Stimulated activated naive B cell treated with anti-CD40 and anti-IgM and Interleukin-4, amounts not matched to agents 10 μg/mL and 1 μg/mL and 100 μg/mL, for 72 hours (primary cell): ENCODE measurements around the gene NPC1.

Experiments used
- ATAC-seq, 2 donors: fragments of 150-1000 bp; cut with Tn5 transposase; replicated peaks; 2 replicates each; pipeline ENCODE4 v1.10.0; 2021; ENCODE audit warnings: moderate library complexity in 1 of 2
- DNase-seq: peaks from one replicate; pipeline ENCODE4 v3.0.0; 2021
- H3K27ac Mint-ChIP-seq: one replicate; pipeline ENCODE4 v1.8.0; 2022; ENCODE audit warnings: mild to moderate bottlenecking, mixed read lengths
- H3K27me3 Mint-ChIP-seq, 2 donors: one replicate each; pipeline ENCODE4 v1.8.0; 2022; ENCODE audit warnings: mixed read lengths in 2 of 2
- H3K36me3 Mint-ChIP-seq, 2 donors: one replicate each; pipeline ENCODE4 v1.8.0; 2022; ENCODE audit warnings: mixed read lengths in 2 of 2, mild to moderate bottlenecking in 1 of 2
- H3K4me1 Mint-ChIP-seq, 2 donors: one replicate each; pipeline ENCODE4 v1.8.0; 2022; ENCODE audit warnings: mixed read lengths in 2 of 2, mild to moderate bottlenecking in 1 of 2
- H3K4me3 Mint-ChIP-seq, 2 donors: one replicate each; pipeline ENCODE4 v1.8.0; 2022; ENCODE audit warnings: mild to moderate bottlenecking in 2 of 2, mixed read lengths in 2 of 2, moderate library complexity in 1 of 2
- H3K9me3 Mint-ChIP-seq, 2 donors: one replicate each; pipeline ENCODE4 v1.8.0; 2022; ENCODE audit warnings: mixed read lengths in 2 of 2, mild to moderate bottlenecking in 1 of 2

Gene NPC1

DNA sequence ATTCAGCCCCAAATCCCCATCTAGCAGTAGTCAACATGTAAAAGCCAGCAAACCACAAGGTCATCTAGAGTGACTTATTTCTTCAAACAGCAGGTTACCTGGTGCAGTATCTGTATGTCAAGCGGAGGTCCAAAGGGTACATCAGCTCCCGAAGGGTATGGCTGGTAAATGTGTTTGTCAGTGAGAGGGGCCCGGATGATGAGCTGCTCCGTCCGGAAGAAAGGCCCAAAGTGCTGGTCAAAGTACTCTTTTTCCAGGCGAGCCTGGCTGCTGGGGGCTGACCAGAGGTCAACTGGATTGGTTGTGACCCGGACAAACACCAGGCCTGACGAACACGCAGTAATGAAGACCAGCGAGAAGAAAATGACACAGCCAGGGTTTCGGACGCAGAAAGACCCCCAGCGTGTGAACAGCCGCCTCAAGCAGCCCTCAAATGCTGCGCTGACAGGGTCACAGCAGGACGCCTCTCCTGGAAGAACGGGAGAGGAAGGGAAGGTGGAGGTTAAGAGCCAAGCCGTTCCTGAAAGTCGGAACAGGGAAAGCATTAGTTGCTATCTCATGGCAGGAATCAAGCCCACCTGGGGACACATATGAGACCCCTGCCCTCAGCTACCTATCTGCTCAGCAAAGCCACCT lies 30.0 kb downstream of the NPC1 start:
- Mint-ChIP-seq H3K36me3 (peaks cover 75 to 76% of the 10 kb centered on the region in 2 donors), H3K27me3 (no peaks in the 10 kb centered on the region), H3K4me3 (no peak overlapping the region), H3K27ac (no peak overlapping the region), H3K9me3 (no peaks in the 10 kb centered on the region), H3K4me1 (peaks cover 0 to 4% of the 10 kb centered on the region in 2 donors)
- ATAC-seq (no peak), DNase-seq (no peak)

- H3K36me3 Mint-ChIP-seq, result peaks cover 63 to 71% of the 10 kb centered on the region in 2 donors
- H3K27ac Mint-ChIP-seq, result no peak overlapping the region
- peaks cover 0 to 4% of the 10 kb centered on the region in 2 donors for H3K4me1 Mint-ChIP-seq
- no peaks in the 10 kb centered on the region for H3K9me3 Mint-ChIP-seq
- no peaks in the 10 kb centered on the region for H3K27me3 Mint-ChIP-seq
- no peak for DNase-seq
- H3K4me3 Mint-ChIP-seq, result no peak overlapping the region
- ATAC-seq, result no peak
Measured at GRCh38 chr18:23553887-23554286, 32.4 kb downstream of the NPC1 start.

GRCh38 chr18:23552505-23552904 lies 33.8 kb downstream of the NPC1 start:
- peak overlapping the region; percentile 60 for H3K27ac Mint-ChIP-seq
- H3K4me1 Mint-ChIP-seq, result peaks cover 0 to 4% of the 10 kb centered on the region in 2 donors
- DNase-seq (no peak), ATAC-seq (no peak)
- H3K27me3 Mint-ChIP-seq, result no peaks in the 10 kb centered on the region
- H3K9me3 Mint-ChIP-seq, result no peaks in the 10 kb centered on the region
- peaks cover 56 to 70% of the 10 kb centered on the region in 2 donors for H3K36me3 Mint-ChIP-seq
- H3K4me3 Mint-ChIP-seq, result no peak overlapping the region

DNA sequence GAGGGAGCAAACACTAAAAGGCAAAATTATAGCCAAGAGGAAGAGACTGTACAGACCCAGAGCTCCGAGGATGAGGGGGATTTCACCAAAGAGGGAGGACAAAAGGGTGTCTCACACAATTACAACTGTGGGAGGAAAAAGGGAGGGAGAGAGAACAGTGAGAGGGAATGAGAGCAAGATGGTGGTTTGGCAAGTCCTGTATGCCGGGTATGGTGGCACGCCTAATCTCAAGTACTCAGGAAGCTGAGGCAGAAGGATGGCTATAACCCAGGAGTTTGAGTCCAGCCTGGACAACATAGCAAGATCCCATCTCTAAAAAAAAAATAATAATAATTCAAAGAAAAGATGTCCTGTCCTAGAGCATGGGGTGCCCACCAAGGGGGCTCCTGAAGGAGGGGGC lies 34.3 kb downstream of the NPC1 start:
- H3K27ac Mint-ChIP-seq, result peak overlapping the region; percentile 60
- H3K9me3 Mint-ChIP-seq, result no peaks in the 10 kb centered on the region
- DNase-seq (no peak), ATAC-seq (no peak)
- H3K36me3 Mint-ChIP-seq, result peaks cover 51 to 69% of the 10 kb centered on the region in 2 donors
- no peak overlapping the region for H3K4me3 Mint-ChIP-seq
- peaks cover 0 to 4% of the 10 kb centered on the region in 2 donors for H3K4me1 Mint-ChIP-seq
- H3K27me3 Mint-ChIP-seq, result no peaks in the 10 kb centered on the region

DNA sequence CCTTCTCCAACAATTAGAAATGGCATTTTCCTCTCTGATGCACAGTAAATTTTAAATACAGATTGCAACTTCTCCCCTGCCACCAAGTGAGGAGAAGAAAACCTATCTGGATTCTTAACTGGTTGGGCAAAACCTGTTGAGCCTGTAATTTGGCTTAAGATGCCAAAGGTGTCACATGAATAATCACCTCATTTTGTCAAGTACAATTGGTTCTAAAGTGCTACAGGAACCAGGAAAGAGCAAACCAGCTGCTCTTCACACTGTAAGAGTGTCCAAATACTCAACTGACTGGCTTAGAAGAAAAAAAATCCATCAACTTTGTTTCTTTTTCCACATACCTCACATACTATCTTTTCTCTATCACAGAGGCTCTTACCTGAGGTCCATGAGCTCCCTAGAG lies 35.4 kb downstream of the NPC1 start:
- Mint-ChIP-seq H3K4me1 (peaks cover 0 to 4% of the 10 kb centered on the region in 2 donors), H3K27me3 (no peaks in the 10 kb centered on the region), H3K4me3 (no peak overlapping the region), H3K27ac (peak overlapping the region; percentile 3), H3K9me3 (no peaks in the 10 kb centered on the region), H3K36me3 (peaks cover 48 to 69% of the 10 kb centered on the region in 2 donors)
- ATAC-seq, result no peak
- DNase-seq, result no peak

- Mint-ChIP-seq H3K9me3 (no peaks in the 10 kb centered on the region), H3K4me3 (no peak overlapping the region), H3K36me3 (peaks cover 38 to 66% of the 10 kb centered on the region in 2 donors), H3K4me1 (peaks cover 0 to 4% of the 10 kb centered on the region in 2 donors), H3K27me3 (no peaks in the 10 kb centered on the region), H3K27ac (no peak overlapping the region)
- DNase-seq, result no peak
- ATAC-seq, result no peak
Measured at GRCh38 chr18:23548719-23549118, 37.6 kb downstream of the NPC1 start.

GRCh38 chr18:23548275-23548674 lies 38.0 kb downstream of the NPC1 start:
- peaks cover 0 to 4% of the 10 kb centered on the region in 2 donors for H3K4me1 Mint-ChIP-seq
- no peak overlapping the region for H3K4me3 Mint-ChIP-seq
- H3K36me3 Mint-ChIP-seq, result peaks cover 41 to 68% of the 10 kb centered on the region in 2 donors
- DNase-seq, result no peak
- no peaks in the 10 kb centered on the region for H3K27me3 Mint-ChIP-seq
- no peak for ATAC-seq
- H3K9me3 Mint-ChIP-seq, result no peaks in the 10 kb centered on the region
- no peak overlapping the region for H3K27ac Mint-ChIP-seq

DNA sequence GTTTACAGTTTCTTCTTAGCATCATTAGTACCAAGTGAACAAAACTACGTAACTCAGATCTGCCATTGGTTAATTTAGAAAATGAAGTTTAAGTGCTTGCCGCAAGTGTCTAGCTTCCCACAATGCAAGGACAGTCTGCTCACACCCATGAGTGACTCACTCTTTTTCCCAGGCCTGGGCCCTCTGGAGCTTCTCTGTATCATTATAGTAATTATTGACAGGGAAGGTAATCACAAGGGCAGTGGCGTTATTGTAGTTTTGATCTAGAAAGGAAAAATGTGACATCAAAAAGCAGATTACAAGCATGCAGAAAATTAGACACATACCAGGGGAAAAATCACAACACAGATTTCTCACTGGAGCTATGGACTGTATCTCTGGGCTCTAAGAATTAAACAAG lies 38.5 kb downstream of the NPC1 start:
- peaks cover 42 to 68% of the 10 kb centered on the region in 2 donors for H3K36me3 Mint-ChIP-seq
- no peak for ATAC-seq

DNA sequence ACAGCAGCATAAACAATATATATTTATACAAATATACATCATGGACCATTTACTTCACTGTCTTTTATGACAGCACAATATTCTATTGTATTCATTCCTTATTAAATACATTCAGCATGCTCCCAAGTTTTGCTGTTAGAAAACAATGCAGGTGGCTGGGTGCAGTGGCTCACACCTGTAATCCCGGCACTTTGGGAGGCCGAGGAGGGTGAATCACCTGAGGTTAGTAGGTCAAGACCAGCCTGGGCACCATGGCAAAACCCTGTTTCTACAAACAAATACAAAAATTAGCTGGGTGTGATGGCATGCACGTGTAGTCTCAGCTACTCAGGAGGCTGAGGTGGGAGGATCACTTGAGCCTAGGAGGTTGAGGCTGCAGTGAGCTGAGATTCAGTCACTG lies 39.0 kb downstream of the NPC1 start:
- H3K9me3 Mint-ChIP-seq, result no peaks in the 10 kb centered on the region
- no peaks in the 10 kb centered on the region for H3K27me3 Mint-ChIP-seq
- H3K4me3 Mint-ChIP-seq, result no peak overlapping the region
- no peak overlapping the region for H3K27ac Mint-ChIP-seq
- ATAC-seq, result no peak
- DNase-seq, result no peak
- peaks cover 2 to 9% of the 10 kb centered on the region in 2 donors for H3K4me1 Mint-ChIP-seq
- H3K36me3 Mint-ChIP-seq, result peaks cover 42 to 68% of the 10 kb centered on the region in 2 donors

More for the DNA sequence above, 38.5 kb downstream of the NPC1 start:
- Mint-ChIP-seq H3K4me3 (no peak overlapping the region), H3K27ac (no peak overlapping the region), H3K4me1 (peaks cover 0 to 4% of the 10 kb centered on the region in 2 donors), H3K9me3 (no peaks in the 10 kb centered on the region), H3K27me3 (no peaks in the 10 kb centered on the region)
- DNase-seq, result no peak

GRCh38 chr18:23545247-23545789 lies 41.0 kb downstream of the NPC1 start:
- H3K9me3 Mint-ChIP-seq, result no peaks in the 10 kb centered on the region
- no peak overlapping the region for H3K27ac Mint-ChIP-seq
- H3K4me3 Mint-ChIP-seq, result no peak overlapping the region
- H3K36me3 Mint-ChIP-seq, result peaks cover 32 to 64% of the 10 kb centered on the region in 2 donors
- DNase-seq (no peak), ATAC-seq (no peak)
- peaks cover 12 to 21% of the 10 kb centered on the region in 2 donors for H3K4me1 Mint-ChIP-seq
- H3K27me3 Mint-ChIP-seq, result no peaks in the 10 kb centered on the region

DNA sequence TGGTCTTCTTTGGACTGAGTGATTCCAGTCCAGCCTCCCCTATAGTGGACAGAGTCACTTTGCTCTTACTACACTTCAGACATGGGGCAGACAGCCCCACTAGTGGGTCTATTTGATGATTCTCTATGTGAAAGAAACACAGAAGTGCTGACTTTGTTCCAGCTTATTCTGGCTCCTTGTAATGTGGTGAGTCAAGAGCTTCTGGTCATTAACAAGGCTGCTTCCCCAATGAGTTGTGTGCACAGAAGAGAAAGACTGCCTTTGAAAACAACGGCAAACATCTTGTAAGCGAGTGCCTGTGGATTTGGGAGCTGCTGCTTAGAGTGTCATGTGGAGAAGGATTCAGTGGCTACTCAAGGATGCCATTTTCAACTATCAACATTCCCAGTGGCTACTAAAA lies 43.8 kb downstream of the NPC1 start:
- Mint-ChIP-seq H3K4me3 (no peak overlapping the region), H3K27ac (no peak overlapping the region), H3K4me1 (peaks cover 24 to 38% of the 10 kb centered on the region in 2 donors), H3K9me3 (no peaks in the 10 kb centered on the region), H3K27me3 (no peaks in the 10 kb centered on the region), H3K36me3 (peaks cover 50 to 73% of the 10 kb centered on the region in 2 donors)
- ATAC-seq (no peak), DNase-seq (no peak)

- H3K4me1 Mint-ChIP-seq, result peaks cover 24 to 38% of the 10 kb centered on the region in 2 donors
- peak overlapping the region in 1 of 2 donors; percentile 16 for H3K4me3 Mint-ChIP-seq
- ATAC-seq (no peak), DNase-seq (no peak)
- H3K27me3 Mint-ChIP-seq, result no peaks in the 10 kb centered on the region
- no peaks in the 10 kb centered on the region for H3K9me3 Mint-ChIP-seq
- H3K36me3 Mint-ChIP-seq, result peaks cover 53 to 71% of the 10 kb centered on the region in 2 donors
- peak overlapping the region; percentile 43 for H3K27ac Mint-ChIP-seq
Measured at GRCh38 chr18:23541349-23542093, 44.8 kb downstream of the NPC1 start.

DNA sequence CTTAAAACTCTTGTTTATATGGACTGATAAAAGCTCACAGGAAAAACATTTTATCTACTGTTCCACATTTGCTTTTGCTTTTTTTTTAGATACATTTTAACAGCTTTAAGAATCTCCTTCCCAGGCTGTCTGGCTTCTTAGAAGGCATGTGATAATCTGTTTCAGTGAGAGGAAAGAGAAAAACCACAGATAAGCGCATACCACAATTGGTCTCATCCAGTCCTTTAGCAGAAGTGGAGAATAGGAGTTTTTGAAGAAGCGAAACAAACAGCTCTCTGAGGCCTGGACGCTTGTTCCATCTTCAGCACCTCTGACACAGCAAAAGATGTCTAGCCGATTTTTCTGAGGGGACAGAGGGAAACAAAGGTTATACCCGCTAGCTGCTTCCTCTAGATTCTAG lies 45.4 kb downstream of the NPC1 start:
- H3K9me3 Mint-ChIP-seq, result no peaks in the 10 kb centered on the region
- peak overlapping the region; percentile 43 for H3K27ac Mint-ChIP-seq
- peak overlapping the region in 1 of 2 donors; percentile 16 for H3K4me3 Mint-ChIP-seq
- peaks cover 57 to 75% of the 10 kb centered on the region in 2 donors for H3K36me3 Mint-ChIP-seq
- H3K4me1 Mint-ChIP-seq, result peaks cover 24 to 38% of the 10 kb centered on the region in 2 donors
- H3K27me3 Mint-ChIP-seq, result no peaks in the 10 kb centered on the region
- ATAC-seq (peak; percentile 93 to 95), DNase-seq (no peak)

DNA sequence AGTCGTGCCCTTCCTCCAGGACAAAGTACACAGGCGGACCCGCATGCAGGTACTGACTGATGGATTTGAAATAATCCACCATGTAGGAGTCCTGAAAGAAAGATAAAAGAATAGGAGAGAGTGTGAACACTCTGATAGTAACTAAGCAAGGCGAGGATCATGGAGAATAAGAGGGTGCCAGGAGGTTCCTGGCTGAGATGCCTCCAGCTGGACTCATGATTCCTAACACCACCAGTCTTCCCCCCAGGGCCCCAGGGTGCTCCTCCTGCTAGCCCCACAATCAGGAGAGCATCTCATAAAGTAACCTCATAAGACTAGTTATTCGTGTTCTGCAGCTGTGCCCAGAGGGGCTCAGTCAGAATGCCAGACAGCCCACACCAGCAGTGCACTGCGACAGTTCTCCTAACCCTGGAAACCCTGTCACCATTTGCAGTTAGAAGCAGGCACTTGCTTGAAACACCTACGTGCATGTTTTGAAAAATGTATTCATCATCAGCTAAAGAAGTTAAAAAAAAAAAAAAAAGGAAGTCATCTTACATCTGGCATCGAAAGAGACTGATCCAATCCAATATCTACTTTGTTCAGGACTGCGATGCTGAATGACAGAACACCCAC lies 46.3 kb downstream of the NPC1 start:
- peaks cover 24 to 38% of the 10 kb centered on the region in 2 donors for H3K4me1 Mint-ChIP-seq
- ATAC-seq (no peak), DNase-seq (no peak)
- H3K9me3 Mint-ChIP-seq, result no peaks in the 10 kb centered on the region
- no peaks in the 10 kb centered on the region for H3K27me3 Mint-ChIP-seq
- H3K36me3 Mint-ChIP-seq, result peaks cover 62 to 75% of the 10 kb centered on the region in 2 donors
- no peak overlapping the region for H3K27ac Mint-ChIP-seq
- H3K4me3 Mint-ChIP-seq, result peak overlapping the region; percentile 6 to 47
